Measurements from ENCODE around the gene RNF8.
A peak's percentile ranks its signal among the peaks of the same experiment; 100 is the strongest.
"Not testable (repeated sequence)": the region's sequence is repeated elsewhere in the genome, so short reads cannot be mapped to it uniquely, and the experiment has no call there.

RNF8 gene

GRCh38 chr6:37344308-37344707 is 9.5 kb upstream of the RNF8 start:
- no peak for TF ChIP-seq CTCF (IDR thresholded peaks at IDR 0.05; ENCODE audit: borderline replicate concordance, control extremely low read depth, extremely low read depth, insufficient read depth, missing control alignments)
- in situ Hi-C loops (cut with MboI; ENCODE audit: low sequenced_read_pairs, unreplicated experiment), result no loop called here
- no peak for DNase-seq (ENCODE audit: low spot score)

- DNase-seq (ENCODE audit: low spot score); in situ Hi-C loops (cut with MboI; ENCODE audit: low sequenced_read_pairs, unreplicated experiment): not testable (repeated sequence)
These were observed 8.0 kb upstream of the RNF8 start for GRCh38 chr6:37345804-37346203.

GRCh38 chr6:37347177-37347576 is 6.6 kb upstream of the RNF8 start:
- in situ Hi-C loops (cut with MboI; ENCODE audit: low sequenced_read_pairs, unreplicated experiment), result no loop called here
- no peak for DNase-seq (ENCODE audit: low spot score)

GRCh38 chr6:37347670-37348111 is 6.1 kb upstream of the RNF8 start:
- TF ChIP-seq CTCF (IDR thresholded peaks at IDR 0.05; ENCODE audit: borderline replicate concordance, control extremely low read depth, extremely low read depth, insufficient read depth, missing control alignments), result no peak
- no peak for DNase-seq (ENCODE audit: low spot score)
- in situ Hi-C loops (cut with MboI; ENCODE audit: low sequenced_read_pairs, unreplicated experiment), result no loop called here

More at GRCh38 chr6:37347177-37347576, 6.6 kb upstream of the RNF8 start:
- TF ChIP-seq CTCF (IDR thresholded peaks at IDR 0.05; ENCODE audit: borderline replicate concordance, control extremely low read depth, extremely low read depth, insufficient read depth, missing control alignments), result no peak

GRCh38 chr6:37351027-37351426 is 2.8 kb upstream of the RNF8 start:
- in situ Hi-C loops (cut with MboI; ENCODE audit: low sequenced_read_pairs, unreplicated experiment), result no loop called here
- DNase-seq (ENCODE audit: low spot score), result no peak
- no peak for TF ChIP-seq CTCF (IDR thresholded peaks at IDR 0.05; ENCODE audit: borderline replicate concordance, control extremely low read depth, extremely low read depth, insufficient read depth, missing control alignments)

- no peak for TF ChIP-seq CTCF (IDR thresholded peaks at IDR 0.05; ENCODE audit: borderline replicate concordance, control extremely low read depth, extremely low read depth, insufficient read depth, missing control alignments)
- no peak for DNase-seq (ENCODE audit: low spot score)
- in situ Hi-C loops (cut with MboI; ENCODE audit: low sequenced_read_pairs, unreplicated experiment), result no loop called here
These were observed 1.4 kb upstream of the RNF8 start for GRCh38 chr6:37352384-37352783.

- no peak for TF ChIP-seq CTCF (IDR thresholded peaks at IDR 0.05; ENCODE audit: borderline replicate concordance, control extremely low read depth, extremely low read depth, insufficient read depth, missing control alignments)
These were observed 972 bp downstream of the RNF8 start for GRCh38 chr6:37354526-37355384.

More at GRCh38 chr6:37354526-37355384, 972 bp downstream of the RNF8 start:
- in situ Hi-C loops (cut with MboI; ENCODE audit: low sequenced_read_pairs, unreplicated experiment), result no loop called here
- DNase-seq (ENCODE audit: low spot score), result peak; percentile 61
